ENCODE results near the gene HNF1A.

HNF1A gene

DNA sequence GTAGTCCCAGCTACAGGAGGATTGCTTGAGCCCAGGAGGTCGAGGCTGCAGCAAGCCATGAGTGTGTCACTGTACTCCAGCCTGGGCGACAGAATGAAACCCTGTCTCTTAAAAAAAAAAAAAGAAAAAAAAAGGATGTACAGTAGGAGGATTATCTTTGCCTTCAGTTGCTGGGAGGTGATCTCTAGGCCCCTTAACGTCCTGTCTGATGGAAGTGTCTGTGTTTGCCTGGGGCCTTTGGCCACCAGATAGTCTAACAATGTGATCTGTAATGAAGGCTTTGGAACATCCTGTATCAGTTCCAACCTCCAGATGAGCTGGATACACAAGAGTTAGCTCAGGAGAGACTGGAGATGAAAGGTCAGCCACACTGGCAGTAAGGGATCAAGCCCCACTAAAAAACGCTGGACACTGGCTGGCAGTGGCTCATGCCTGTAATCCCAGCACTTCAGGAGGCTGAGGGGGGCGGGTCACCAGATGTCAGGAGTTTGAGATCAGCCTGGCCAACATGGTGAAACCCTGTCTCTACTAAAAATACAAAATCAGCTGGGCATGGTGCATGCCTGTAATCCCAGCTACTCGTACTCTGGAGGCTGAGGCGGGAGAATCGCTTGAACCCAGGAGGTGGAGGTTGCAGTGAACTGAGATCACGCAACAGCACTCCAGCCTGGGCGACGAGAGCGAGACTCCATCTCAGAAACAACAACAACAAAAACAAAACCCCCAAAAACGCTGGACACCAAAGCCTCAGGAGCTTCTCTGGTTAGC is 19.0 kb upstream of the HNF1A start:
- no peak for DNase-seq

DNA sequence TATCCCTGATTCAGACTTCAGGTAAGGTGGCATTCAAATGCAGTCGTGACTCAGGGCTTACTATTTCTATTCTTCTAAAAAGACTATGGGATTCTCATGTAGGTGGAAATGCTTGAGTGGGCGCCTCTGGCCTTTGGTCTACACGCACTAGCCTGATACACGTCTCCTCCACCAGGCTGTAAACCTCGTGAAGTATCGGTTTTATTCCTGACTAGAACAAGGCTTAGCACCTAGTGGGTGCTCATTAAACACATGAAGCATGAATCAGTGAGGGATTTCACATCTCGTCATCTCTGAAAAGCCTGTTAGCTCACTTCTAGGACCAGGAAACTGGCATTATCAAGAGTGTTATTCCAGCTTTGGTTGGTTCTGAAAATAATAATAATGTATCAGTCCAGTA is 17.7 kb upstream of the HNF1A start:
- no peak for DNase-seq

DNA sequence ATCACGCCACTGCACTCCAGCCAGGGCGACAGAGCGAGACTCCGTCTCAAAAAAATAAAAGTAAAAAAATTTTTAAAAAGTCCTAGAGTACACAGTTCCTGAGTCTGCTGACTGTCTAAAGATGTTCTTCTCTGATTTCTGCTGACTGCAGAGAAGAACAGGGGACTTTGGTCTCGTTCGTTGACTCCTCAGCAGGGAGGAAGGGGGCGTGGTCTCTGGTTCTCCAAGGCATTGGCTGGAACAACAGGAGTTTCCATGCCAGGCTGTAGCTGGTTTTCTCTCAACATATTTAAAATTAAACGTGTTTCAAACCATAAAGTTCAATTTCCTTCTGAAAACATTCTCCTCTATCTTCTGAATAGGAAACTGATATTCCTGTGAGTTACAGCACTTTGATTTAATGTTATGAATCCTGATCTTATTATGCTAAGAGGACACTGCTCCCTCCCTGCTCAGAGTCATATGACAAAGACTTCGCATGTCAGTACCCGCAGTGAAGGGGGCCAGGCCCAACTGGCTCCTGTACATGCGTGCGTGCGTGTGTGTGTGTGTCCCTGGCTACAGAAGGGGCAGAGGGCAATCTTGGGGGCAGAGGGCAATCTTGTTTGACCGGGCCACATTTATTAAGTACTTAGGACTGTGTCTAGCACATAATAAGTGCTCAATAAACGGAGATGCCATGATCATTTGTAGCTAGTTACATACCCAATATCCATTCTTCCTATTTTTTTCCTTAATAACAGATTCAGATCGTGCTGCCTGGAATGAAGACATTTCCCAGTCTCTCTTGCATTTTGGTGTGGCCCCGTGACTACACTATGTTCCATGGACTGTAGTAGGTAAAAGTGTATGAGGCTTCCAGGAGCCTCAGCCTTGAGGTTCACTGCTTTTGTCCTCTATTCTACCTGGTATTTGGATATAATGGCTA is 16.5 kb upstream of the HNF1A start:
- DNase-seq = no peak

DNA sequence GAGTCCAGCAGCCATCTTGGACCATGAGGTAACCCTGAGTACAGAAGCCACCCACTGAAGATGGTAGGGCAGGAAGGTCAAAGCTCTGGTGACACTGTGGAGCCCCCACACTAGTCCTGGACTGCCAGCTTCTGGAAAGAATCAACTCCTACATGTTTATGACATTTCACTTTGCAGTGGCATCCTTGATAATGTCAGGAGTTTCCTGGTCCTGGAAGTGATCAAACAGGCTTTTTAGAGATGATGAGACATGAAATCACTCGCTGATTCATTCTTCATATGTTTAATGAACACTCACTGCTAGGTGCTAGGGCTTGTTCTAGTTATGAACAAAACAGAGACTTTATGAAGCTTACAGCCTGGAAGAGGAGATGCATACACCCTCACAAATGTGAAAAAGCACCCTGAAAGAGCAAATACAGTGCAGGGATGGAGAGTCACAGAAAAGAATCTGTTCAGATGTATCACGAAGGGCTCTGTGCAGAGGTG is 15.8 kb upstream of the HNF1A start:
- no peak for DNase-seq

DNA sequence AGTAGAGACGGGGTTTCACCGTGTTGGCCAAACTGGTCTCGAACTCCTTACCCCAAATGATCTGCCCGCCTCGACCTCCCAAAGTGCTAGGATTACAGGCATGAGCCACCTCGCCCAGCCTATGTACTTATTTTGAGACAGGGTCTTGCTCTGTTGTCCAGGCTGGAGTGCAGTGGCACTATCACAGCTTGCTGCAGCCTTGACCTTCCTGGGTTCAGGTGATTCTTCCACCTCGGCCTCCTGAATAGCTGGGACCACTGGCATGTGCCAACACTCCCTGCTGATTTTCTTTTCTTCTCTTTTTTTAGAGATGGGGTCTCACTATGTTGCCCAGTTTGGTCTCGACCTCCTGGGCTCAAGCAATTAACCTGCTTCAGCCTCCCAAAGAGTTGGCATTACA is 14.0 kb upstream of the HNF1A start:
- DNase-seq = no peak

DNA sequence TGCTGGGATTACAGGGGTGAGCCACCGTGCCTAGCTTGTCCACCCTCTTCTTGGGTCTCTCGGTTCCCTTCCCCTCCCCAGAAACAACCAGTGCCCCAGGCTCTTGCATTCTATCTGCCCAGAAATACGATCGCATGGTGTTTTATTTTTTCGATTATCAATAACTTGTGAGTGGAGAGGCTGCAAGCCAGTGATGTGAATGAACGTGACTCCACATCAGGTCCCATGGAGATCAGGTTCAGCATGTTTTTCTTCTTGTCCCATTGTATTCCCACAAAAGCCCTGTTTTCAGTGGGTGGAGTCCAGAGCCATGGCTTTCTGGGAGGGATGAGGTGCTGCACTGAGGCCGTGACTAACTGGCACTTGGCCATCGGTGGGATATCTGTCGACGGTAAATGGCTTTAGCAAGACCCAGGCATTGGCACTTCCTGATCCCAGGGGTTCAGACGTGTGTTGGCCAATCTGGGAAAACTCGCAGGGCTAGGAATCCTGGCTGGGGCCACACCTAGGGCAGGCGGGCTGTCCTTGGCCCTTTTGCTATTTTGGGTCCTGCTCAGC is 12.7 kb upstream of the HNF1A start:
- DNase-seq = no peak

DNA sequence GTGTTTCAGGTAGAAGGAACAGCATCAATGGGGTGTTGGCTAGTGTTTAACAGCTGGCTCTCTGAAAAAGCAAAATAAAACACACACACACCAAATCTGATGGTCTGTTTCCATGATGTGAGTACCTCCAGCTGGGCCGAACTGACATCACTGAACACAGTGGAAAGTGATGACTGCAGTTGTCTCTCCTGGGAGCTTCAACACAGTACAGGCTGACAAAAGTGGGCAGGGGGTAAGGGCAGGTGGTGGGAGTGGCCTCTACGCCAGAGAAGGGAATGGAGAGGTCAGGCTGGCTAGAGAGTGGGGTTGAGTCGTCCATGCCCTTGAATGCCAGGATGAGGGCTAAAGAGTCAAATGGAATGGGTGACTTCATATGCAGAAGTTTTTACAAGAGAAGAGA is 8.0 kb upstream of the HNF1A start:
- no peak for DNase-seq

DNA sequence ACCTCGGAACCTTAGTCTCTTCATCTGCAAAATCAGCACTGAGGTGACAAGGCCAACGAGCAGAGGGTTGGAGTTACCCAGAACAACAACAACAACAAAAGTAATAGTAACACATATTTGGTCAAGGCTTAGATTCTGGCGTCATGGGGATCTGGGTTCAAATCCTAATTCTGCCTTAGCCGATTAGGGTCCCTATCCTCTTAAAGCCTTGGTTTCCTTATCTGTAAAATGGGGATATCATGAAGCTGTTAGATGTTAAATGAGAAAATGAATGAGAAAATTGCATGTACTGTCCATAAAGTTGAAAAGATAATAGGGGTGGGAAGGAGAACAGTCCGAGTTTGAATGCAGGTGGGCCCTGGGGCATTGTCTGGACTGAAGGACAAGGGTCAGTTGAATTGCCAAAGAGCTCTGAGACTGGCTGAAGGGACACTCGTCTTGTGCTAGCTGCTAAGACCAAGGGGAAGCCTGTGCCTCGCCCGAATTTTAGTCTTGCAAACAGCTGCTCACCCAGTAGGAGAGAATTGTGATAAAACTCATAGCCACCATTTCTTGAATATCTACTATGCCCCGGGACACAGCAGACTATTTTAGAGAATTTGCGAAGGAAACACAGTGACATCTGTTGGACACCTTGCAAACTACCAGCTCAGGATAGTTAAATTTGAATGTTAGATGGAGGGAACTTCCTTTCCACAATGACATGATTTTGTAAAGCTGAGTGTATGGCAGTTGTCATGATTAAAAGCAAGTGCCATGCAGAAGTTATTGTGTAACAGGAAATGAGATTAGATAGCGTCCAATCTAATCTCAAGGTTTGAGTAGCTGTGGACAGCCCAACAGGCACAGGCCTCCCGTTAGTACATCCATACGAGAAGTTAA is 6.8 kb upstream of the HNF1A start:
- peak; percentile 67 for DNase-seq

DNA sequence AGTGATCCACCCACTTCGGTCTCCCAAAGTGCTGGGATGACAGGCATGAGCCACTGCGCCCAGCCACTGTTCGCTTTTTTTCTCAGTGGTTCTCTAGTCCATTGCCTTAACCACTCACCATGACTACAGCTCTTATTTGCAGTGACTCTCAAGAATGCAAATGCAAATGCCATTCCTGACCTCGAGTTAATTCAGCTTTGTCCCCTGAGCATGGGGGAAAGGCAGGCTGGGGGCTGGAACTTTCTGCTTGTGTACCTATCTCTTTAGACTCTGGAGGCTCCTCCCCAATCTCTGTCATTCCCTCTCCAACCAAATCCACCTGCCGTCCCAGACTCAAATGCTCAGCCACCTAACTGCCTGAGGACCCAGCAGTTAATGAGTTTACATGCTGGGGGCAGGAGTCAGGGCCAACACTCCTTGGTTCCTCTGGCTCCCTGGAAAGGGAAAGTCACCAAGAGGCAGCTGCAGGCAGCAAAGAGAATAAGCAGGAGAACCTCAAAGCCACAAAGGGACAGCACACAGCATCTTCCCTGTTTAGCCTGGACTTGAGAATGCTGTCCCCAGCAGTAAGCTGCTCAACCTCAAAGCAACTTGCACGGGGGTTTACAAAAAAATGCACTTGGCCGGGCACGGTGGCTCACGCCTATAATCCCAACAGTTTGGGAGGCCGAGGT is 5.3 kb upstream of the HNF1A start:
- no peak for DNase-seq

DNA sequence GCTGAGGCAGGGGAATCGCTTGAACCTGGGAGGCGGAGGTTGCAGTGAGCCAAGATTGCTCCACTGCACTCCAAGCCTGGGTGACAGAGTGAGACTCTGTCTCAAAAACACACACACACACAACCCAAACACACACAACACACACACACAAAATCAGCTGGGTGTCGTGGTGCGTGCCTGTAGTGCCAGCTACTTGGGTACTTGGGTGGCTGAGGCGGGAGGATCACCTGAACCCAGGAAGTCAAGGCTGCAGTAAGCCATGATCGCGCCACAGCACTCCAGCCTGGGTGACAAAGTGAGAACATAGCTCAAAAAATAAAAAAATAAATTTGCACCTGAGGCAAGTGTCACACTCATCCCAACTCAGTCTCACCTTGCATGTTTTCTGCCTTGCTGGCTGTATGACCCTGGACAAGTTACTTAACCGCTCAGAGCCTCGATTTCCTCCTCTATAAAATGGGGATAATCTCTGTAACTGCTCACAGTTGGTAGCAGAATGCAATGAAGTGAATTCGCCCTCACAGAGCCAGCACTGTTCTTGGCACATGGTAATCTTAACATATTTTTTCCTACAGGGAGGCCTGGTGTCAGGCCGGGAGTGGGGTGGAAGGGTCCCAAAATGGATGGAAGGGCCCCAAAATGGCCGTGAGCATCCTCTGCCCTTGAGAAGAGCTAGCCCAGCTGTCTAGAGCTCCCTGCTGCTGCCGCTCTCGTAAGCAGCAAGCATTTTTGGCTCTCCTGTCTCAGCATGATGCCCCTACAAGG is 630 bp upstream of the HNF1A start:
- DNase-seq = no peak

DNA sequence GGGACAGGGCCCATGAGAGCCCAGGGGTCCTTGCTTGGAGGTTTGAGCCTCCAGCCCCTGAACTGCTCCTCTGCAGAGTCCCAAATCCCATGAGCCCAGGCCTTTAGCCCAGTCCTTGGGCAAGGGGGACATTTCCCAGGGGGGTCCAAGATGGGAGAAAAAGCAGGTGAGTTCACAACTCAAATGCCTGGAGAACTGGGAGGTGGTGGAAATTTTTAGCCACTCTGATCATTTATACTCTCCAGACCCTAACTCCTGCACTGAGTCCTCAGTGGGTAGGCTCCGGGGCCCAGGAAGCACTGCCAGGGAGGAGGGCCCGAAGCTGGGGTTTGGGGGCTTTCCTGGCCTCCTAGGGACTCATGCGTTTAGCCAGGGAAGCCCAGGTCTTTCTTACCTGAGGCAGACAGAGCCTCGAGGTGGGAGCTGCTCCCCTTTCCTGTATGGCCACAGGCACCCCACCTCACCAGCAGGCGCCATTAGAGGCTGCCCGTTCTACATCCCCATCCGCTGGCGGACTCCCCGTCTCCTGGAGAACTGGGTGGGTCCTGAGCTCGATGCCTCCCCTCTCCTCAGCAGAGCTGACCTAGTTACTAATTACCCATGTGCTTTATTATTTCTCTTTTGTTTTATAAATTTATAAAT is 998 bp downstream of the HNF1A start:
- DNase-seq = no peak

DNA sequence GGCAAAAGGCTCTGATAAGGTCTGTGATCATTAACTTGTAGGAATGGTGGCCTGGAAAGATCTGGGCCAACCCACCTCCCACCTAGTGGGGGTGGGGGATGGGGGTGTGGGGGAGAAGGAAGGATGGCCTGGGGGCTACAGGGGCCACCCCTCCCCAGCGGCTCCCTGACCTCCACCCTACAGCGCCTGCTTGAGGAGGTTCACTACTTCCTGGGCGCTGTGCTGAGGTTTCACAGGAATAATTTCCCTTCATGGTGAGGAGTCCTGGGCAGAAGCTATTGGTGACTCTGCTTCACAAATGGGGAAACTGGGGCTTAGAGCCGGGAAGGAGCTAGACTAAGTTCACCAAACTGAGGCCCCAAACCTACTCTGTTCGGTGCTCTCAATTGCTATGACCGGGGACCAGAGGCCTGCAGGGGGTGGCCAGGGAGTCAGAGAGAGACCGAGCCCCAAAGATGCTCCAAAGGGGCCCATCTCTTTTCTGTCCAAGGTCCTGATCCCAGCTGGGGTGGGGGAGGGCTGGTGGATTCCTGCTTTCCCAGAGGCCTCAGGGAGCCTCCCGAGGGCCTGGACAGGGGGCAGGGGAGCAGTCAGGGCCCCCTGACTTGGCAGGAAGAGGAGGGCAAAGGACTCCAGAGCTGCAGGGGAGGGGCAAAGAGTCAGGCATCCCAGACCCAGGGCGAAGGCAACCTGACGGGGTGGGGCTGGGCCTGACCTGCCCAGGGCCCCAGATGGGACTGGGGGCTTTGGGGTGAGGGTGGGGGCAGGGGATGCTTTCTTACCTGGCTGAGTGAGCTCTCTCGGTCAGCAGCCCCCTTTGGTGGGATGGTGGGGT is 1.7 kb downstream of the HNF1A start:
- no peak for DNase-seq

DNA sequence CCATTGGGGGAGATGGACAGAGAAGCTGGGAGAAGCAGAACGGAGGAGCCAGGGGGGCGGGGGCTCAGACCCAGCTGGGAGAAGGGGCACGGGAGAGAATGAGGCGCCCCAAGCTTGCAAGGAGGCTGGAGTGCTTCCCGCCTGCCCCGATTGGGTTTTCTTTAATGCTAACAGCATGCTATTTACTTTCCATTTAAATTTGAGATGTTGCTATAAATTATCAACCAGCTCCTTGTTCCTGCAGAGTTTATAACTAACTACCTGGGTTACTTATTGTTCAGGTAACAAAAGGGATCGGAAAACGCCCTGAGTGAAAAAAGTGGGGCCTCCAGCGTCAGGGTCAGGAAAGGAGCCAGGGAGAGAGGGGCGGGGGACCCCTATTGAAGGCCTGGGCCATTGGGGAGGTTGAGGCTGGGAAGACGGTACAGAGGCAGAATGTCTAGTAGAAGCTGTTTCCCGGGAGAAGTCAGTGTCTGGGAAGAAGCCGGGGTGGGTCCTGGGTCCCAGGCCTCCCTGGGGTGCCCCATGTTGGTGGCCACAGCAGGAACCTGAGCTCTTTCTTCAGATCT is 2.5 kb downstream of the HNF1A start:
- no peak for DNase-seq

DNA sequence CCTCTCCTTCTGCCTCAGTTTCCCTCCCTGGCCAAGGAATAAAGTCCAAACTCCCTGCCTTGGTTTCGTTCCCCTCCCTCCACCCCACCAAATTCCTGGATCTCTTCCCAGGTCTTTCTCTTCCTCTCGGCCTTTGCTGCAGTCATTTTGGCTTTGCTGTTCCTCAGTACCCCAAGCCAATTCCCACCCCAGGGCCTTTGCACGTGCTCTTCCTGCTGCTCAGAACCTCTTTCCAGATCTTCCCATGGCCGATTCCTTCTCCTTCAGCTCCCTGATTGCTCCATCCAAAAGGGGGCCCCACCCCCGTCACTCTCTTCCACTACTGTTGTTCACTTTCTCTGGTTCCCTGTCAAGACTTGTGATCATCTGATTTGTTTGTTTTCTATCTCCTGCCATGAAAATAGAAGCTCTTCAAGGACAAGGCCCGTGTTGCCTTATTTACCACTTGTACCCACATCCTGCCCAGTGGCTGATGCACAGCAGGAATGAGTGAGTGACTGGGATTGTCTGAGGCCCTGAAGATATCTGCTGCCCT is 3.1 kb downstream of the HNF1A start:
- DNase-seq = no peak

DNA sequence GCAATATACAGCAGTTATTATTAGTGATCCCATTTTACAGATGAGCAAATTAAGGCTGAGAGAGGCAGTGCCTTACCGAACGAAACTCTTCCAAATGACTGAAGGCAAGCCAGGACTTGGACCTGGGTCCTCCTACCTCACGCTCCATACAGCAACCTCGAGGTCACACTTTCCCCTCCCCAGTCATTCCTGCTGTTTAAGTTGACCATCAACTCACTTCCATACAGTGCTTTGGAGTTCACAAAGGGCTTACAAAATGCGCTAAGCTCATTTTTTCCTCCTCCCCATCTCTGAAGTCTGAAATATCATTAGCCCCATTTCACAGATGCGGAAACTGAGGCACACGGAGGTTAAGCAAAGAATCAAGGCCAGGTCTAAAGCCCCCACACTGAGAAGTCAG is 4.3 kb downstream of the HNF1A start:
- DNase-seq = no peak

DNA sequence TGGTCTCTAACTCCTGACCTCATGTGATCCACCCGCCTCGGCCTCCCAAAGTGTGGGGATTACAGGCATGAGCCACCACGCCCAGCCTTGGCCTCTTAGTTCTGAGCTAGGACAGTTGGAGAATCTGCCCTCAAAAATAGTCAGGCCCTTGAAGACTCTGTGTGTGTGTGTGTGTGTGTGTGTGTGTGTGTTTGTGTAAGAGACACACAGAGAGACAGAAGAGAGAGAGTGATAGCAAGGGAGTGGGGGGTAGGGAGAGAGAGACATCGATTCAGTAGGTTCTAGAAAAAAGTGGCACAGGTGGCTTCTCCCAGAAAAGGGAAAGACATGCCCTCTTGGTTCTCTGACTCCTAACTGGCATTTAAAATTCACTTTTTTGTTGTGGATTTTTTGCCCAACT is 5.4 kb downstream of the HNF1A start:
- no peak for DNase-seq

DNA sequence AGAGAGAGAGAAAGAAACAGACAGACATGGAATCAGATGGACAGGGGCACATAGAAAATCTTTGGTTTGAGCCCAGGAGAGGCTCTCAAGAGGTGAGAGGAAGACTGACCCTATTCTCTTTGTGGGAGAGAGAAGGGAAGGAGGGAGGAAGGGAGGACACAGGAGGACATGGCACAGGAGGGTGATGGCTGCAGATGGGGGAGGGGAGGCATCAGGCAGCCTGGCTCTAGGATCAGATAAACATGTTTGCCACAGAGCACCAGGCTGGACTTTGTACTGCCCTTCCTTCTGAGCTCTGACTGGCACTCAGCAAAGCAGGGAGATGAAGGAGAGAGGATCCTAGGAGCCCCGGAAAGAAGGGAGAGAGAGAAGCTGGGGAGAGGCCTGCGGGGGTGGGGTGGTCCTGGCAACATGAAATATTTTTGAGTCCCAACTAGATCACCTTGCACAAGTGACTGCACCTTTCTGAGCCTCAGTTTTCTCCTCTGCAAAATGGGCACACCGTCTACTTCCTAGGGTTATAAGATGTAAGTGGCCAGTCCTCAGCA is 6.1 kb downstream of the HNF1A start:
- no peak for DNase-seq

DNA sequence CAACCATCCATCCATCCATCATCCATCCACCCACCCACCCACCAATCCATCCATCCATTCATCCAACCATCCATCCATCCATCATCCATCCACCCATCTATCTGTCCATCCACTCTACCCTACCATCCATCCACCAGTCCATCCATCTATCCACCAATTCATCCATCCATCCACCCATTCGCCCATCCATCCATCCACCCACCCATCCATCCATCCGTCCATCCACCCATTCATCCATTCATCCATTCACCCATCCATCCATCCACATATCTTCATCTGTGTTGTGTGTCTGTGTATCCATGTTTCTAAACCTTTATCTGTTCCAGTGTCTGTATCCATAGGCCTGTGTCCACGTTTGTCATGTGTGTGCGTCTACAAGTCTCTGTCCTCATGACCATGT is 9.9 kb downstream of the HNF1A start:
- no peak for DNase-seq

DNA sequence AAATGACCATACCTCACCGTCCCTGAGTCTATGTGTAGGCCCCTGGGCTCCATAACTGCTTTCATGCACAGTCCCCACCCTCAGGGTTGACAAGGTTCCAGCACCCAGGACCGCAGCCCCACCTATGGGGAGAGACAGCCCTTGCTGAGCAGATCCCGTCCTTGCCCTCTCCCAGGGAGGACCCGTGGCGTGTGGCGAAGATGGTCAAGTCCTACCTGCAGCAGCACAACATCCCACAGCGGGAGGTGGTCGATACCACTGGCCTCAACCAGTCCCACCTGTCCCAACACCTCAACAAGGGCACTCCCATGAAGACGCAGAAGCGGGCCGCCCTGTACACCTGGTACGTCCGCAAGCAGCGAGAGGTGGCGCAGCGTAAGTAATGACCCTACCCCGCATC is 10.3 kb downstream of the HNF1A start:
- no peak for DNase-seq
